Jurkat, Clone E6-1 (cell line): ENCODE results near the gene ACADS.

Source experiments
- DNase-seq: peaks from one replicate; pipeline ENCODE4 v3.0.0-alpha.2; 2011; ENCODE audit warnings: low read depth, low spot score
- H3K4me3 ChIP-seq: 2 replicates; pipeline ENCODE4 v1.5.1; 2011; ENCODE audit warnings: mild to moderate bottlenecking, low read length, control low read depth, moderate library complexity

Gene ACADS

DNA sequence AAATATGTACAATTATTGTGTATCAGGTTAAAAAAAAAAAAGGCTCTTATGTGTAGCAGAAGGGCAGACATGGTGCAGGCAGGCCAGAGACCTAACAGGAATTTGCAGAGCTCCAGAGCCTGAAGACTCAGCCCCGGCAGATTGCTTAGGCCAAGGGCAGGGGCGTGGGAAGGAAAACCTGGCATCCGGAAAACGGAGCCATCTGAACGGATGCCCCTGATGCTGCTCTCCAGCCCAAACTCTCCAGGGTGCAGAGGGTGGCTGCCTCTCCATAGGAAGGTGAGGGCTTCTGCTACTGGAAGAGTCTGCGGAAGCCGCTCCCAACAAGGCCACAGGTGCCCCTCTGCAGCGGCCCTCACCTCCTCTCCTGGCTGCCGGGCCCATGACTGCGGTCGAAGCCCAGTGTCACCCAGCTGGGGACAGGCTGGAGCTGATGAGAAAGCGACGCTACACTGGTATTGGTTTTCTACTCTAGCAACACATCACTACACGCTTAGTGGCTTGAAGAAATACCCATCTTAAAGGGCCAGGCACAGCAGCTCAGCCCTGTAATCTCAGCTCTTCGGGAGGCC lies 19.4 kb downstream of the ACADS start:
- no peak overlapping the region for H3K4me3 ChIP-seq
- DNase-seq, result no peak

DNA sequence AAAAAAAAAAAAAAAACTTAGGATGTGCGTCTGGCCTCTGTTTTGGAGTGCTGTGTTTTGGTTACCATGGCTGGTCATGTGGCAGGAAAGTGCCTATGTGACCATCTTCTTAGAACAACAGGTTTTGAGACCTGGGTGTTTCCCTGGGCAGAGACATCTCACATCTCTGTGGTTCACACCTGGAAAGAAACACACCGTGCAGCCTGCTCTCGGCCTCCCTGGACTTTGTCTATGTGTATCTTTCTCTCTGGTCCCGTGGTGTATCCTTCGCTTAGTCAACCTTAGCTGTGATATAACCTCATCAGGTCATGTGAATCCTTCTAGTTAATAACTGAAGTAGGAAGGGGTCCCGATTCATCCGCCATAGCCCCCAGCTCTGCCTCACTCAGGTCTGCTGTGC lies 22.6 kb downstream of the ACADS start:
- no peak for DNase-seq
- no peak overlapping the region for H3K4me3 ChIP-seq

- H3K4me3 ChIP-seq, result no peak overlapping the region
- DNase-seq, result no peak
Observed at GRCh38 chr12:120749256-120749655, 23.6 kb downstream of the ACADS start.

DNA sequence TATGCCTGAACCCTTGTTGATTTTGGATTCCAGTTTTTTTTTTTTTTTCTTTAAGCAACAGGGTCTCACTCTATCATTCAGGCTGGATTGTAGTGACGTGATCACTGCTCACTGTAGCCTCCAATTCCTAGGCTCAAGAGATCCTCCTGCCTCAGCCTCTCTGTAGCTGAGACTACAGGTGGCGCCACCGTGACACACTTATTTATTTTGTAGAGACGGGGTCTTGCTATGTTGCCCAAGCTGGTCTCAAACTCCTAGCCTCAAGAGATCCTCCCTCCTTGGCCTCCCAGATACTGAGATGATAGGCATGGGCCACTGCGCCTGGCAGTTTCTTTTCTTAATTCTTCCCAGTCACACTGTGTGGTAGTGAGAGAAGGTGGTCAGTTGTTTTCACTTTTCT lies 25.2 kb downstream of the ACADS start:
- H3K4me3 ChIP-seq, result no peak overlapping the region
- no peak for DNase-seq

DNA sequence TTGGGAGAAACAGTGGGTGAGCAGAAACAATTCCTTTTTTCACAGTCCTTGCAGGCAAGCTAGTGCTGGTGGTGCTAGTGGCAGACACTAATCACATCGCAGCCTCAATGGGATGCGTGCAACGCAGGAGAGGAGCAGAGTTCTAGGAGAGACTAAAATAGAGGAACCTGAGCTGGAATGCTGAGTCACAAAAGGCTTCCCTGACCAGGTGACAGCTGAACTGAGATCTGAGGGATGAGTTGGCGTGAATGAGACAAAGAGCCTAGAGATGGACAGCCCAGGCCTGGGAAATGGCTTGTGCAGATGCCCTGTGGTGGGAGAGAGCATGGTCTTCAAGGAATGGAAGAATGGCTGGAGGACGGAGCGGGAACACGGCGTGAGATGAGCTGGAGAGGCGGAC lies 25.8 kb downstream of the ACADS start:
- no peak overlapping the region for H3K4me3 ChIP-seq
- DNase-seq, result no peak

DNA sequence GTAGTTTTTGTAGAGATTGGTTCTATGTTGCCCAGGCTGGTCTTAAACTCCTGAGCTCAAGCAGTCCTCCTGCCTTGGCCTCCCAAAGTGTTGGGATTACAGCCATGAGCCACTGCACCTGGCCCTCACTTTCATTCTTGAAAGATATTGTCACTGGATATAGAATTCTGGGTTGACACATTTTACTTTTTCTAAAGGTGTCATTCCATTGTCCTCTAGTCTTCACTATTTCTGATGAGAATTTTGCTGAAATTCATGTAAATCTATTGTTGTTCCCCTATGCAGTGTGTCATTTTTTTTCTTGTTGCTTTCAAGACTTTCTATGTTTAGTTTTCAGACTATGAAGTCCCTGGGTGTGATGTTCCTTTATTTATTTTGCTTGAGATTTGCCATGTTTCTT lies 29.2 kb downstream of the ACADS start:
- no peak for DNase-seq
- H3K4me3 ChIP-seq, result no peak overlapping the region

DNA sequence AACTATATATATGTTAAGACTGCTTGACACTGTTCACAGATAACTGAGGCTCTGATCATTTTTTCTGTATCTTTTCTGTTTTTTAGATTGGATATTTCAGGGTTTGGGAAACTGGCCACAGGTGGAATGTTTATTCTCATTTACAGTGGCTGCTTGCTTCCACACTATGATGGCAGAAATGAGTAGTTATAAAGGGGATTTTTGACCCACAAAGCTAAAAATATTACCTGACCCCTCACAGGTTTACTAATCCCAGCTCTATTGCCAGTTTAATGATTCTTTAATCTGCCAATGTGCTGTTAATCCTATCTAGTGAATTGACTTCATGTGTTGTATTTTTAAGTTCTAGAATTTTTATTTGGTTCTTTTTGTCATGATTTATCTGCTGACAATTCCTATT lies 29.6 kb downstream of the ACADS start:
- no peak overlapping the region for H3K4me3 ChIP-seq
- no peak for DNase-seq

- H3K4me3 ChIP-seq, result no peak overlapping the region
- DNase-seq, result no peak
Observed at GRCh38 chr12:120757226-120757742, 31.7 kb downstream of the ACADS start.

- H3K4me3 ChIP-seq, result no peak overlapping the region
- DNase-seq, result no peak
Observed at GRCh38 chr12:120757949-120758348, 32.3 kb downstream of the ACADS start.

DNA sequence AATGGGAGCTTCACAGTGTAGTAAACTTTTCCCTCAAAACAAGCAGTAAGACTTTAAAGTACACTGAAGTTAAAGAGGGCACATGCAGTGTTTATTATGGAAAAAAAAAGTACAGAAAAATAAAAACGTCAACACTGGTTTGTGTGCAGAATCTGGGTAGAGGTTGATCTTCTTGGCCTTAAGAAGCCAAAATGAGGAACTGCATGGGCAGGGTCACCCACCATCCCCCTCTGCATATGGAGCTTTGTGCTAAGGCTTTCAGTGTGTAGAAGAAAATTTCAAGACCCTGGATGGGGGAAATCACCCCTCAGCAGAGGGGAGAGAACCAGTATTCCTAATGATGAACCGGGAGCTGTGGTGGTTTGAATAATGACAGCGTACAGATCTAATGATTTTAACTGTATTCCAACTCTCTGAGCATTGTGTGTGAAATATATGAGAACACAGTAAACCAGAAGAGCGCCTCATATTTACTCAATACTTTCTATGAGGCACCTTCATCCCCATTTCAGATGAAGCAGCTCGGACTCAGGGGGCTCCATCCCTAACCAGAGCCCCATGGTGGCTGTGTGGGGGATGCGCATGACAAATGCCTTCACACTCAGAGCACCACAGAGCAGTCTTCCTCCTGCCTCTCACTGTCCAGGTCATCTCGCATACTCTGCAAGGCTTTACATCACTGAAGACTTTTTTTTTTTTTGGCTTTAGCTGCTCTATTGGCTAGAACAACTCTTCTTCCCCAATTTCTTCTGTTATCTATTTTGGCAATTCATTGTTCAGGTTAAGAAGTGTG lies 33.4 kb downstream of the ACADS start:
- no peak overlapping the region for H3K4me3 ChIP-seq
- no peak for DNase-seq

DNA sequence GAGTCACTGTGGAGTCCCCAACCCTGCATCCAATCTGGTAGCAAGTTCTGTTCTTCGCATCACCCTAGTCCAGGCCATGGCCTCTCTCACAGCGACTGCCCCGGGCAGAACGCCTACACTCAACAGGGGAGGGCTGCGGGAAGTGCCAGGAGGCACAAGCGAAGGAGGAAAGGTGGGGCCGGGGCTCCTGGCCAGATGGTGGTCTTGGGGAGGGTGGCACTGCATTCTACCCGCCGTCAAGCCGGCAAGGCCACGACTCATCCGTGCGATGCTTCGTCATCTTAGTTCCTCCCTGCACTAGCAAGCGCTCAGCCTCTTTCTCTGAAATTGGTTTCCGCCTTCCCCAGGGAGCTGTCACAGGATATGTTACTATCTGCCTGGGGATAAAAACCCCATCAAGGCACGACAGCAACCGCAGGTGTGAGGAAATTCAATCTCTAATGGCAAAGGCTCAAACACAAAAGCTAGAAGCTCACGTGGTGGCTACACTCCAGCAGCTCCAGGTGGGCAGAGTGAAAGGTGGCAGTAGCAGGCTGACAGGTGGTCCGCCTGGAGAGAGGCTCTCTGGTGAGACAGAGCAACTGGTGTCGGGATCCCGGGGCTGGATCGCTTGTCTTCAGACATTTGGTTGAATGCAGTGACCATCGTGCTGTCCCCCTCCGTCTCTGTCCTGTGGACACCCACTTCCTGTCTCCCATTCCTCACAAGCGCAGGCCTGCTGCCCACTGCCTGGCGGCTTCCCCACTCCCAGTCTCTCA lies 34.1 kb downstream of the ACADS start:
- H3K4me3 ChIP-seq, result peak overlapping the region; percentile 28
- DNase-seq, result peak; percentile 94

DNA sequence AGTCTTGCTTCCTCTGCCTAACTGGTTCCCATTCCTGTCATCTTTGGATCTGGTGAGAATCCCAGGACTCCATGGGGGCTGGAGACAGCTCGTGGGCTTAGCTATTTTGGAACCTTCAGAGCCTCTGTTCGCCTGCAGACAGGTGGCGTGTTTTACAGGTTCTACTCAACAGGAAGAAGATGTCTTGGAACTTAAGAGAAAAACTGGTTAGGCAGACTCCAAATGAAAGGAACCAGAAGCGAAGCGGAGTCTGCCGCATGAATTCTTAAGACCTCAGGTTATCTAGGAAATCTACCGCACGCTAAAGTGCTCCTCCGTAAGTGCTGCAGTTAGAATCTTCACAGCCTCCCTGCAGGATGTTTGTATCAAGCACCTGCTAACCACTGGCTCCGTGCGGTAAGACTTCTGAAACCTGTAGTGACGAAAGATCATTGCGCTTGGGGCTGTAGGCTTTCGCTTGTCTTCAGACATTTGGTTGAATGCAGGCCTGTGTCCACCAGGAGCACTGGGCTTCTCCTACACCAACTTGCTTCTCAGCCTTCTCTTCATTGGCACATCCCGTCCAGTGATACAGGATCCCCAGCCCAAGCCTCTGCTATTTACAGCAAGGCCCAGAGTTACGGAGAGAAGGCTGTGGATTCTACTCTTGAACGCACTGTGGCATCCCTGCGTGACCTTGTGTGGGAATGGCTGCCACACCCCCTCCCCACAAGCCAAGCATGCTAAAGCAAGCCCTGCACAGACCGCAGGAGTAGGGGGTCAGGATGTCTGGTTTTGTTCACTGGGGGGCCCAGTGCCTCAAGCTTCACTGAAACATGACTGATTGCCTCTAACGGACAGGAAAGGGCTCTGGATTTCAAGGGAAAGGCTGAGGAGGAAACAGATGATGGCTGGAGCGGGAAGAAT lies 35.0 kb downstream of the ACADS start:
- DNase-seq, result peak; percentile 100
- H3K4me3 ChIP-seq, result peak overlapping the region; percentile 32

DNA sequence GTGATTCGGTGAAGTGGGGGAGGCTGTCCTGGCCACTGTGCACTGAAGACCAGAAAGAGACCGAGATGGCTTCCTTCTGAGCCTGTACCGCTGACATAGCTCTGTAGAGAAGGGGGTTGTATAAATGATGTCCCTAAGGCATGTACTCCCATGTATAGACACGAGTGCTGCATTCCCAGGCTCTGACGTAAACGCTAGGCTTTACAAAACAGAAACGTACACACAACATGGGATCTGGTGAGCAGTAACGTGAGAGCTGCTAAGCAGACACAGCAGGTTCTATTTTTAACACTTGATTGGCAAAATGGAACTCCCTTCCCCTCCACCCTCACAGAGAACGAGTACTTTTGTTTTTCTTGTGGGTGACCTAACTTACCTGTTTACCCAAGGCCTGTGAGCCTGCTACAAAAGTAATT lies 35.9 kb downstream of the ACADS start:
- DNase-seq, result no peak

GRCh38 chr12:120762086-120762485 lies 36.5 kb downstream of the ACADS start:
- DNase-seq, result no peak
- no peak overlapping the region for H3K4me3 ChIP-seq

More for the DNA sequence above, 35.9 kb downstream of the ACADS start:
- H3K4me3 ChIP-seq, result no peak overlapping the region

DNA sequence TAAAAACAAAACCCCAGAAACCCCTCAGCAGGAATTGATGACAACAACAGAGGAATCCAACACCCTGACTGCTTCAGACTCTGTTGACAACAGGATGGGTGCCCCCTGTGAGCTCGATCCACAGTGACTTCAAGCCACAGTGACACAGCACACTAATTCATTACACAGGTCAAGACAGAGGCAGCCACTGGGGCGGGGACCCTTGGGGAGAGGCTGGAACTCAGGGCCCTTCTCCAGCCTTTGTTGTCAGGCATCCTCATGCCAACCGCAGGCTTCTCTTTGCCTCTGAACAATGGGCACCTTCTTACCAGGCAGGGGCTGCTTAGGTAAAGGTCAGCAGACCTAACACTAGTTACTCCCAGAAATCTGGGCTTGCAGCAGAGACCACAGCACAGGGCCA lies 37.6 kb downstream of the ACADS start:
- DNase-seq, result no peak
- no peak overlapping the region for H3K4me3 ChIP-seq

- no peak overlapping the region for H3K4me3 ChIP-seq
- DNase-seq, result no peak
Observed at GRCh38 chr12:120764816-120765215, 39.2 kb downstream of the ACADS start.

DNA sequence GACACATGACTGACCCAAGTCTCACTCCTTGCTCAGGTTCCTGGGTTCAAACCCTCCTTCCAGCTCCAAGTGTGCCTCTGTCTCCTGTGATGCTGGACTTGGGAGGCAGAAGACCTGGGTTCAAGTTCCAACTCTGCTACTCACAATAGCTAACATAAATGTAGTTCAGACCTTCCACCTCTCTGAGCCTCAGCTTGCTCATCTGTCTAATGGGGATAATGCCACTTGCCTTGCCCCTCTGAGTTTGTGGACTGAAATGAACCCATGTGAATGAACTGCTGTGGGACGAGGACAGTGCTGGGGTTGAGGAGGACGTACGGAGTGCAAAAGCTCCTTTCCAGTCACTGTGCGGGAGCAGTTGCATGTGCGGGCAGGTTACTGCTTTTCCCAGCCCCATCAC lies 40.9 kb downstream of the ACADS start:
- H3K4me3 ChIP-seq, result no peak overlapping the region
- DNase-seq, result no peak

DNA sequence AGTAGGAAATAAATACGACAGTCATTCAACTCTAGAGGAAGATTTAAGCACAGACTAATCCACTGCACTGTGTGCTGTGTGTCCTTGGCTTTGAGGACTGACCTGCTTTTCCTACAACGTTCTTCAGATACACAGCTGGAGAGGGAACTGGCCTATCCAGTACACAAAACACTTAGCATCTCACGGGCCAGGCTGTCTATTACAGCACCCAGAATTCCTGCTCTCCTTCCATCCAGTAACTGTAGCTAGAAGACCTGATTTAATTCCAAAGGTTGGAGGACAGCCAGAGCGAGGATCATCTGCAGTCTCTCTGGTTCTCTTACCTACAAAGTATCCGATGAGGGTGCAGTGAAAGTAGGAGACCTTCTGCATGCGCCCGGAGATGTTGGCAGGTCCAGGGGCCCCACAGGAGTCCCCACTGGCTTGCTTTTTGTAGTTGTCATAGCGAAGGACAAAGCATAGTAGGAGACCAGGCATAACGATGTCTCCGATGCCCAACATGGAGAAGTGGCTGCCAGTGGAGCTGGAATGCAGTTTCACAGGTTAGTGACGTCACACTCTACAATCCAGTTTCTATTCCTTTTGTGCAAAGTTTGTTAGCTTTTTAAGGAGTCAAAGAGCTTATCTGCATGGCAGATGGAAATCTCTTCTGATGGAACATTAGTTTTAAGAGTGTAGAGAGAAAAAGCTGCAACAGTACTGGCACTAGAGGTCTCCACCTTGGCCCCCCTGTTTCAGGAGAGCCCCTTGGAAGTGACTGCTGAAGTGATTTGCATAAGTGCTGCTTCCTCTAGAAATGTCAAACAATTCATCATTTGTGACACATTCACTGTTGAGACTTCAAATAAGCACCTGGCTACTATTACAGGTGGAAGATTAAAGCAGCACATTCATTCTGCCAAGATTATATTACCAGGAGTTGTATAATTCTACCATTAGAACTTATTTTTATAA lies 41.7 kb downstream of the ACADS start:
- DNase-seq, result no peak
- no peak overlapping the region for H3K4me3 ChIP-seq
